Measurements from ENCODE around the gene KRTAP12-4.
"Not testable (repeated sequence)": the region's sequence is repeated elsewhere in the genome, so short reads cannot be mapped to it uniquely, and the experiment has no call there.

The KRTAP12-4 gene

DNA sequence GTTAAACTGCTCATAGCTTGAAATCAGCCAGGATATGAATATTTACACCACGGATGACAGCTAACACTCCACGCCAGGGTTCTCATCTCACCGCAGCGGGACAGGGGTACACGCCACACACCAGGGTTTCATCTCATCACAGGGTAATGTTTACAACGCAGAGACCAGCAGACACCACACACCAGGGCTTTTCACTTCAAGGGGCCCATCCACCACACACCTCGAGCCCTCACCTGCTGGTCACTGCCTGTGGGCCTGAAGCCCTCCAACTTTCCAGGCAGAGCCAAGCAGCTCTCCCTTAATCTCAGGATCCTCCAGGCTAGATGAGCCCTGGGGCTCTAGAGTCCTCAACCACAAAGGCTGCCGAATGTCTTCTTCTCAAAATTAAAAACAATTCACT lies 41.2 kb upstream of the KRTAP12-4 start:
- H3K9me3 Mint-ChIP-seq = peaks cover 10% of the 10 kb centered on the region
- H3K27ac Mint-ChIP-seq = no peak overlapping the region
- H3K27me3 Mint-ChIP-seq = peaks cover 32% of the 10 kb centered on the region
- no peak overlapping the region for H3K4me3 Mint-ChIP-seq
- H3K36me3 Mint-ChIP-seq = peaks cover 1% of the 10 kb centered on the region
- DNase-seq (ENCODE audit: low spot score in 2 of 2) (no peak), ATAC-seq (ENCODE audit: low read depth) (no peak)
- peaks cover 5% of the 10 kb centered on the region for H3K4me1 Mint-ChIP-seq

GRCh38 chr21:44695184-44695583 lies 40.7 kb upstream of the KRTAP12-4 start:
- Mint-ChIP-seq H3K27ac (no peak overlapping the region), H3K36me3 (peaks cover 1% of the 10 kb centered on the region), H3K4me3 (no peak overlapping the region), H3K27me3 (peaks cover 34% of the 10 kb centered on the region), H3K4me1 (peaks cover 5% of the 10 kb centered on the region), H3K9me3 (peaks cover 10% of the 10 kb centered on the region)
- ATAC-seq (ENCODE audit: low read depth) (no peak), DNase-seq (ENCODE audit: low spot score in 2 of 2) (no peak)

- Mint-ChIP-seq H3K4me1 (peaks cover 5% of the 10 kb centered on the region), H3K27ac (no peak overlapping the region), H3K9me3 (peaks cover 10% of the 10 kb centered on the region), H3K27me3 (peaks cover 33% of the 10 kb centered on the region), H3K36me3 (peaks cover 1% of the 10 kb centered on the region), H3K4me3 (no peak overlapping the region)
- ATAC-seq (ENCODE audit: low read depth) (no peak), DNase-seq (ENCODE audit: low spot score in 2 of 2) (no peak)
Measured at GRCh38 chr21:44694776-44695175, 40.3 kb upstream of the KRTAP12-4 start.

DNA sequence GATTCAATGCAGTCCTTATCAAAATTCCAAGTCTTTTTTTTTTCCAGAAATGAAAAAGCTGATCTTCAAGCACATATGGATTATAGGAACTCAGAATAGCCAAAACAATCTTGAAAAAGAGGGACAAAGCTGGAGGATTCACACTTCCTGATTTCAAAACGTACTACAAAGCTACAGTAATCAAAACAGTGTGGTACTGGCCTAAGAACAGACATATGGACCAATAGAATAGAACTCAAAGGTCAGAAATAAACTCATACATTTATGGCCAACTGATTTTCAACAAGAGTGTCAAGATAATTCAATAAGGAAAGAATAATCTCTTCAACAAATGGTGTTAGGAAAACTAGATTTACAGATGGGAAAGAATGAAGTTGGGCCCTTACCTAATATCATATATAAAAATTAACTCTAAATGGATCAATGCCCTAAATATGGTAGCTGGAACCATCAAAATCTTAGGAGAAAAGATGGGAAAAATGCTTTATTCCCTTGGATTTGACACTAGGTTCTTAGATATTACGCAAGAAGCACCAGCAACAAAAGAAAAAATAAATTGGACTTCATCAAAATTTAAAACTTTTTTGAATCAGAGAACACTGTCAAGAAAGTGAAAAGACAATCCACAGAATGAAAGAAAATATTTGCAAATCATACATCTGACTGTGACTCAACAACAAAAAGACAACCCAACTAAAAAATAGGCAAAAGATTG lies 38.5 kb upstream of the KRTAP12-4 start:
- ATAC-seq (ENCODE audit: low read depth) (no peak), DNase-seq (ENCODE audit: low spot score in 2 of 2) (no peak)
- no peak overlapping the region for H3K4me3 Mint-ChIP-seq
- H3K4me1 Mint-ChIP-seq = peaks cover 2% of the 10 kb centered on the region
- H3K27ac Mint-ChIP-seq = no peak overlapping the region
- peaks cover 1% of the 10 kb centered on the region for H3K36me3 Mint-ChIP-seq
- H3K9me3 Mint-ChIP-seq = peaks cover 10% of the 10 kb centered on the region
- H3K27me3 Mint-ChIP-seq = peaks cover 26% of the 10 kb centered on the region

- H3K4me3 Mint-ChIP-seq = no peak overlapping the region
- peaks cover 2% of the 10 kb centered on the region for H3K4me1 Mint-ChIP-seq
- peaks cover 1% of the 10 kb centered on the region for H3K36me3 Mint-ChIP-seq
- DNase-seq (ENCODE audit: low spot score in 2 of 2) (no peak), ATAC-seq (ENCODE audit: low read depth) (no peak)
- H3K9me3 Mint-ChIP-seq = peaks cover 10% of the 10 kb centered on the region
- no peak overlapping the region for H3K27ac Mint-ChIP-seq
- peaks cover 20% of the 10 kb centered on the region for H3K27me3 Mint-ChIP-seq
Measured at GRCh38 chr21:44691686-44692085, 37.2 kb upstream of the KRTAP12-4 start.

DNA sequence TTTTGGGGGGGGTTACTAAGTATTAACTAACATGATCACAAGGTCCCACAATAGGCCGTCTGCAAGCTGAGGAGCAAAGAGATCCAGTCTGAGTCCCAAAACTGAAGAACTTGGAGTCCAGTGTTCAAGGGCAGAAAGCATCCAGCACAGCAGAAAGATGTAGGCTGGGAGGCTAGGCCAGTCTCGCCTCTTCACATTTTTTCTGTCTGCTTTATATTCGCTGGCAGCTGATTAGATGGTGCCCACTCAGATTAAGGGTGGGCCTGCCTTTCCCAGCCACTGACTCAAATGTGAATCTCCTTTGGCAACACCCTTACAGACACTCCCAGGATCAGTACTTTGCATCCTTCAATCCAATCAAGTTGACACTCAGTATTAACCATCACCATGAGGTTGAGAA lies 35.3 kb upstream of the KRTAP12-4 start:
- ATAC-seq (ENCODE audit: low read depth); H3K27ac Mint-ChIP-seq; H3K36me3 Mint-ChIP-seq: not testable (repeated sequence)

DNA sequence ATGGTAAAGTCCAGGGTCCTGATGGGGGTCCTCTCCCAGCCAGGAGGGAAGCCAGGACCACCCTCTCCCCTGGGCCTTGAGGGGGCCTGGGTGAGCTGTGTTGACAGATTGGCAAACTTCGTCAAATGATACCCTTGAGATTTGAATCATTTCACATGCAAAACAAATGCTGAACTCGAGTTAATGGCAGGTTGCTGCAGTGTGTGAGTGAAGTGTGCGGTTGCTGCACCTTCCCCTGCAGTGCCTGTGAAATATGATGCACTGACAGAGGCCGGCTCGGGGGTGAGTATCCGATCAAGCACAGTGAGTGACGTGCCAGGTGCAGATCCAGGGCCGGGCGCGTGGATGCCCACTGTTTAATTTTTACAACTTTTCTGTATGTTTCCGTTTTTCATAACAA lies 33.2 kb upstream of the KRTAP12-4 start:
- Mint-ChIP-seq H3K4me1 (peaks cover 2% of the 10 kb centered on the region), H3K27ac (no peak overlapping the region), H3K27me3 (peaks cover 29% of the 10 kb centered on the region), H3K9me3 (peaks cover 2% of the 10 kb centered on the region), H3K4me3 (no peak overlapping the region), H3K36me3 (no peaks in the 10 kb centered on the region)
- DNase-seq (ENCODE audit: low spot score in 2 of 2) (no peak), ATAC-seq (ENCODE audit: low read depth) (no peak)

More for the DNA sequence above, 35.3 kb upstream of the KRTAP12-4 start:
- H3K4me3 Mint-ChIP-seq; DNase-seq (ENCODE audit: low spot score in 2 of 2); H3K4me1 Mint-ChIP-seq: not testable (repeated sequence)
- Mint-ChIP-seq H3K27me3 (peaks cover 25% of the 10 kb centered on the region), H3K9me3 (peaks cover 10% of the 10 kb centered on the region)

DNA sequence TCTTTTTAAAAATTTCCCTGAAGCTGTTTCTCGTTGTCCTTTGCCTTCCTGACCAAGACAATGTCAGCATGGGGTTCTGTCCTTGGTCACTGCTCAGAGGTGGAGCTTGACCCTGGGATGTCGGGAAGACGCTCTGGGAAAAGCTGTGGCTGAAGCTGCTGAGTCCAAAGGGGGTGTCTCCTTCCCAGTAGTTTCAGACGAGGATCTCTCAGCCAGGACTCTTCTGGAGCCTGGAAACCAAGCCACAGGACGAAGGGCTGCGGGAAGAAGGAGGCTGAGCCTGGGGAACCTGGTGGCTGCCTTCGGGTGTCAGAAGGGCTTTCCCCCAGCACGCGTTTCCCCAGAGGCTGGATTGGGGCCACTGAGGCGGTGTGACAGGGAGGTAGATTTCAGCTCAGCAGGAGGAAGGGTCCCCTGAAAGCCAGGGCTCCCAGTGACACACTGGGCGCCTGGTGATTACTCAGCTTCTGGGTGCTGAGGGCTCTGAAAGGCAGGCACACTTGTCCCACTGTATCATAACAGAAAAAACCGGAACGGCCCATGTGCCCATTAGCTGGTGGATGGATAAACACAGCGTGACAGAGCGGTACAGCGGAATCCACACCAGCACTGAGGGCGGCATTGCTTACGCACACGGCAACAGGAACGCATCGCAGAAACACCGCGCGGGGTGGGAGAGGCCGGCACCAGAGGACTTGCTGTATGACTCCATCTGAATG lies 32.5 kb upstream of the KRTAP12-4 start:
- Mint-ChIP-seq H3K27me3 (peaks cover 34% of the 10 kb centered on the region), H3K27ac (no peak overlapping the region), H3K4me1 (peaks cover 2% of the 10 kb centered on the region), H3K9me3 (peaks cover 2% of the 10 kb centered on the region), H3K4me3 (no peak overlapping the region), H3K36me3 (no peaks in the 10 kb centered on the region)
- no peak for DNase-seq (ENCODE audit: low spot score in 2 of 2)
- no peak for ATAC-seq (ENCODE audit: low read depth)

- peaks cover 2% of the 10 kb centered on the region for H3K9me3 Mint-ChIP-seq
- H3K4me3 Mint-ChIP-seq = no peak overlapping the region
- DNase-seq (ENCODE audit: low spot score in 2 of 2) (no peak), ATAC-seq (ENCODE audit: low read depth) (no peak)
- no peak overlapping the region for H3K27ac Mint-ChIP-seq
- no peaks in the 10 kb centered on the region for H3K36me3 Mint-ChIP-seq
- H3K4me1 Mint-ChIP-seq = peaks cover 2% of the 10 kb centered on the region
- peaks cover 38% of the 10 kb centered on the region for H3K27me3 Mint-ChIP-seq
Measured at GRCh38 chr21:44686000-44686781, 31.7 kb upstream of the KRTAP12-4 start.

- DNase-seq (ENCODE audit: low spot score in 2 of 2); H3K36me3 Mint-ChIP-seq; H3K4me3 Mint-ChIP-seq; ATAC-seq (ENCODE audit: low read depth); H3K27ac Mint-ChIP-seq; H3K4me1 Mint-ChIP-seq; H3K9me3 Mint-ChIP-seq: not testable (repeated sequence)
- H3K27me3 Mint-ChIP-seq = peaks cover 37% of the 10 kb centered on the region
Measured at GRCh38 chr21:44685050-44685449, 30.6 kb upstream of the KRTAP12-4 start.

DNA sequence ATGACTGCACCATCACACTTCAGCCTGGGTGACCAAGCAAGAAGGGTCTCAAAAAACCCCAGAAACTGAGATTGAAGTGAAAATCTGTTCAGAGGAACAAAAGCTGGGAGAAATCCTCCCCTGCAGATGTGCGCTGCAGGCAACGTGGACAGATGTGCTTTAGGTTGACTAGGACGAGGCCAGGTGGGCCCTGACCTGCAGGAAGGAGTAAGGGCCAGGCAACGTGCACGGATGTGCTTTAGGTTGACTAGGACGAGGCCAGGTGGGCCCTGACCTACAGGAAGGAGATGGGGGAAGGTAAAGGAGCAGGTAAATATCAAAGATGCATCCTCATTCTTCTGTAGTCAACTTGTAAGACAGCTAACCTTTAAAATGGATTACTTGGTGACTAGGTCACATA lies 30.0 kb upstream of the KRTAP12-4 start:
- ATAC-seq (ENCODE audit: low read depth) (no peak), DNase-seq (ENCODE audit: low spot score in 2 of 2) (no peak)
- Mint-ChIP-seq H3K4me1 (no peaks in the 10 kb centered on the region), H3K36me3 (no peaks in the 10 kb centered on the region), H3K27ac (no peak overlapping the region), H3K9me3 (no peaks in the 10 kb centered on the region), H3K27me3 (peaks cover 35% of the 10 kb centered on the region), H3K4me3 (no peak overlapping the region)

DNA sequence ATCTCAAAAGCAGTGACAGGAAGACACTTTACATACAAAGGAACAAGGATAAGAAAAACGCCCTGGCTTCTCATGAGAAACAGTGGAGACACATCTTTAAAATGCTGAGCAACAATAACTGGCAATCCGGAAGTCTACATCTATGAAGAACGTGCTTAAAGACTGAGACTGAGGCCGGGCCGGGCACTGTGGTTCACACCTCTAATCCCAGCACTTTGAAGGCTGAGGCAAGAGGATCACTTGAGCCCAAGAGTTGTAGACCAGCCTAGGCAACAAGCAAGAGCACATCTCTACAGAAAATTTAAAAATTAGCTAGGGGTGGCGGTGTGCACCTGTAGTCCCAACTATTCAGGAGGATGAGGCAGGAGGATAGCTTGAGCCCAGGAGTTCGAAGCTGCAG lies 29.6 kb upstream of the KRTAP12-4 start:
- Mint-ChIP-seq H3K9me3 (no peaks in the 10 kb centered on the region), H3K27me3 (peaks cover 35% of the 10 kb centered on the region), H3K27ac (no peak overlapping the region), H3K36me3 (no peaks in the 10 kb centered on the region), H3K4me1 (no peaks in the 10 kb centered on the region), H3K4me3 (no peak overlapping the region)
- DNase-seq (ENCODE audit: low spot score in 2 of 2) = no peak
- ATAC-seq (ENCODE audit: low read depth) = no peak

GRCh38 chr21:44682580-44683151 lies 28.2 kb upstream of the KRTAP12-4 start:
- DNase-seq (ENCODE audit: low spot score in 2 of 2) = no peak

More at GRCh38 chr21:44682580-44683151, 28.2 kb upstream of the KRTAP12-4 start:
- Mint-ChIP-seq H3K36me3 (no peaks in the 10 kb centered on the region), H3K4me1 (no peaks in the 10 kb centered on the region), H3K4me3 (no peak overlapping the region), H3K27me3 (peaks cover 32% of the 10 kb centered on the region), H3K9me3 (no peaks in the 10 kb centered on the region), H3K27ac (no peak overlapping the region)
- ATAC-seq (ENCODE audit: low read depth) = no peak

All from memory B cell (primary cell).